HUES48 (cell line): ENCODE results near the gene C11orf42.

ENCODE experiments used
- H3K27ac ChIP-seq: one replicate; pipeline ENCODE4 v1.7.0; 2013; ENCODE audit warnings: low read depth, low read length, inconsistent platforms
- H3K27me3 ChIP-seq: 2 replicates; pipeline ENCODE4 v1.6.1; 2013; ENCODE audit warnings: mild to moderate bottlenecking, low read length; ENCODE audit not compliant: control insufficient read depth, insufficient read depth
- H3K36me3 ChIP-seq: 2 replicates; pipeline ENCODE4 v1.6.1; 2013; ENCODE audit warnings: low read length; ENCODE audit not compliant: control insufficient read depth, insufficient read depth
- H3K4me1 ChIP-seq: 2 replicates; pipeline ENCODE4 v1.6.1; 2013; ENCODE audit warnings: mild to moderate bottlenecking, low read length; ENCODE audit not compliant: control insufficient read depth, insufficient read depth
- H3K4me3 ChIP-seq: 2 replicates; pipeline ENCODE4 v1.5.1; 2013; ENCODE audit warnings: mild to moderate bottlenecking, low read depth, low read length
- H3K9ac ChIP-seq: 2 replicates; pipeline ENCODE4 v1.6.1; 2013; ENCODE audit warnings: mild to moderate bottlenecking, low read depth, low read length, moderate library complexity
- H3K9me3 ChIP-seq: 2 replicates; pipeline ENCODE4 v1.6.1; 2013; ENCODE audit warnings: low read length; ENCODE audit not compliant: control insufficient read depth, insufficient read depth

The C11orf42 gene

GRCh38 chr11:6223854-6224253, 18.5 kb downstream of the C11orf42 start:
- Histone ChIP-seq H3K9me3 (no peaks in the 10 kb centered on the region), H3K27me3 (no peaks in the 10 kb centered on the region), H3K36me3 (peaks cover 51% of the 10 kb centered on the region), H3K4me3 (no peak overlapping the region), H3K4me1 (no peaks in the 10 kb centered on the region), H3K9ac (no peak overlapping the region), H3K27ac (no peak overlapping the region)

GRCh38 chr11:6224421-6224820, 19.1 kb downstream of the C11orf42 start:
- no peaks in the 10 kb centered on the region for H3K9me3 ChIP-seq
- H3K9ac ChIP-seq = no peak overlapping the region
- no peak overlapping the region for H3K27ac ChIP-seq
- no peaks in the 10 kb centered on the region for H3K4me1 ChIP-seq
- no peaks in the 10 kb centered on the region for H3K27me3 ChIP-seq
- peaks cover 45% of the 10 kb centered on the region for H3K36me3 ChIP-seq
- H3K4me3 ChIP-seq = no peak overlapping the region

GRCh38 chr11:6225024-6225423, 19.7 kb downstream of the C11orf42 start:
- Histone ChIP-seq H3K27ac (no peak overlapping the region), H3K4me3 (no peak overlapping the region), H3K36me3 (peaks cover 39% of the 10 kb centered on the region), H3K9me3 (no peaks in the 10 kb centered on the region), H3K9ac (no peak overlapping the region), H3K27me3 (no peaks in the 10 kb centered on the region), H3K4me1 (no peaks in the 10 kb centered on the region)

GRCh38 chr11:6225896-6226295, 20.5 kb downstream of the C11orf42 start:
- Histone ChIP-seq H3K9ac (no peak overlapping the region), H3K4me3 (no peak overlapping the region), H3K9me3 (no peaks in the 10 kb centered on the region), H3K27ac (no peak overlapping the region), H3K36me3 (peaks cover 34% of the 10 kb centered on the region), H3K27me3 (no peaks in the 10 kb centered on the region), H3K4me1 (no peaks in the 10 kb centered on the region)

- no peaks in the 10 kb centered on the region for H3K9me3 ChIP-seq
- no peak overlapping the region for H3K9ac ChIP-seq
- no peak overlapping the region for H3K27ac ChIP-seq
- no peak overlapping the region for H3K4me3 ChIP-seq
- H3K36me3 ChIP-seq = peaks cover 10% of the 10 kb centered on the region
- no peaks in the 10 kb centered on the region for H3K27me3 ChIP-seq
- no peaks in the 10 kb centered on the region; the same call in 1 of the 2 replicates for H3K4me1 ChIP-seq
These were observed 23.2 kb downstream of the C11orf42 start for GRCh38 chr11:6228520-6228919.

- H3K9me3 ChIP-seq = no peaks in the 10 kb centered on the region
- no peak overlapping the region for H3K9ac ChIP-seq
- no peaks in the 10 kb centered on the region for H3K27me3 ChIP-seq
- H3K36me3 ChIP-seq = no peaks in the 10 kb centered on the region
- no peak overlapping the region for H3K27ac ChIP-seq
- no peak overlapping the region for H3K4me3 ChIP-seq
- no peaks in the 10 kb centered on the region; the same call in 1 of the 2 replicates for H3K4me1 ChIP-seq
These were observed 24.6 kb downstream of the C11orf42 start for GRCh38 chr11:6229911-6230310.

- Histone ChIP-seq H3K9ac (no peak overlapping the region), H3K36me3 (no peaks in the 10 kb centered on the region), H3K9me3 (no peaks in the 10 kb centered on the region), H3K27me3 (no peaks in the 10 kb centered on the region), H3K4me1 (no peaks in the 10 kb centered on the region; the same call in 1 of the 2 replicates), H3K4me3 (no peak overlapping the region), H3K27ac (no peak overlapping the region)
These were observed 27.5 kb downstream of the C11orf42 start for GRCh38 chr11:6232899-6233298.

GRCh38 chr11:6233984-6234386, 28.6 kb downstream of the C11orf42 start:
- H3K9ac ChIP-seq = peak overlapping the region; percentile 41
- no peaks in the 10 kb centered on the region for H3K9me3 ChIP-seq
- H3K27me3 ChIP-seq = peaks cover 2% of the 10 kb centered on the region; the same call in 1 of the 2 replicates
- peak overlapping the region; percentile 73 for H3K4me3 ChIP-seq
- no peaks in the 10 kb centered on the region; the same call in 1 of the 2 replicates for H3K4me1 ChIP-seq
- H3K27ac ChIP-seq = no peak overlapping the region
- no peaks in the 10 kb centered on the region for H3K36me3 ChIP-seq

GRCh38 chr11:6234387-6235107, 29.2 kb downstream of the C11orf42 start, which contains the start of gene FHIP1B:
Gene FHIP1B (minus strand): TSS chr11:6234636. CDS start chr11:6224516, 10,120 bp downstream.
- Histone ChIP-seq H3K4me1 (no peaks in the 10 kb centered on the region; the same call in 1 of the 2 replicates), H3K9ac (peak within 1 kb of the TSS; percentile 64), H3K9me3 (no peaks in the 10 kb centered on the region), H3K27ac (peak within 1 kb of the TSS; percentile 86), H3K4me3 (peak within 1 kb of the TSS; percentile 73), H3K27me3 (peaks cover 2% of the 10 kb centered on the region; the same call in 1 of the 2 replicates), H3K36me3 (no peaks in the 10 kb centered on the region)

GRCh38 chr11:6237266-6237665, 31.9 kb downstream of the C11orf42 start:
- Histone ChIP-seq H3K9ac (no peak overlapping the region), H3K4me1 (no peaks in the 10 kb centered on the region; the same call in 1 of the 2 replicates), H3K36me3 (no peaks in the 10 kb centered on the region), H3K9me3 (no peaks in the 10 kb centered on the region), H3K4me3 (no peak overlapping the region), H3K27ac (no peak overlapping the region), H3K27me3 (peaks cover 2% of the 10 kb centered on the region; the same call in 1 of the 2 replicates)

GRCh38 chr11:6237761-6238302, 32.5 kb downstream of the C11orf42 start:
- no peaks in the 10 kb centered on the region for H3K9me3 ChIP-seq
- no peaks in the 10 kb centered on the region for H3K36me3 ChIP-seq
- no peaks in the 10 kb centered on the region; the same call in 1 of the 2 replicates for H3K4me1 ChIP-seq
- H3K27me3 ChIP-seq = peaks cover 2% of the 10 kb centered on the region; the same call in 1 of the 2 replicates
- H3K9ac ChIP-seq = no peak overlapping the region
- no peak overlapping the region for H3K4me3 ChIP-seq
- no peak overlapping the region for H3K27ac ChIP-seq
